NCI-H1930 (cell line): ENCODE results near the gene DGLUCY.
"Not testable (repeated sequence)": the region's sequence is repeated elsewhere in the genome, so short reads cannot be mapped to it uniquely, and the experiment has no call there.

Experiments
- DNase-seq, 2 experiments: peaks; one replicate each; lab custom pipeline; 2025; lab: John Stamatoyannopoulos, UW

The DGLUCY gene

DNA sequence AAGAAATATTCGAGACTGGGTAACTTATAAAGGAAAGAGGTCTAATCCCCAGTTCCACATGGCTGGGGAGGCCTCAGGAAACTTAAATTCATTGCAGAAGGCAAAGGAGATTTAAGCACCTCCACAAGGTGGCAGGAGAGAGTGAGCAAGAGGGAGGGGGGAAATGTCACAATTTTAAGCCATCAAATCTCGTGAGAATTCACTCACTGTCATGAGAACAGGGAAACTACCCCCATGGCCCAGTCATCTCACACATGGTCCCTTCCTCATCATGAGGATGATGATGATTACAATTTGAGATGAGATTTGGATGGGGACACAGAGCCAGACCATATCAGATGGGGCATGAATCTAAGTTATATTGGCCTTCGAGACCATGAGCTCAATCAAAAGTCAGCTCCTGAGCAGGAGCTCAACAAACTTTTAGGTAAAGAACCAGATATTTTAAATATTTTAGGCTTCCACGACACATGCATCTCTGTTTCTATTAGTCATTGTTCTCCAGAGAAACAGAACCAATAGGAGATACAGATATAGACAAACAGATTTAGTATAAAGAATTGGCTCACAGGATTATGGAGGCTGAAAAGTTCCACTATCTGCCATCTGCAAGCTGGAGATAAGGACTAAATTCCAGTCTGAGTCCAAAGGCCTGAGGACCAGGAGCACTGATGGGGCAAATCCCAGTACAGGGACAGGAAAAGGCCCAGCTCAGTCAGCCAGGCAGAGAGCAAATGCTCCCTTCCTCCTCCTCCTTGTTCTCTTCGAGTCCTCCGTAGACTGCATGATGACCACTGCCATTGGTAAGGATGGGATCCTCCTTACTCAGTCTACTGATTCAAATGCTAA, 24.9 kb downstream of the DGLUCY start:
- DNase-seq = peak; percentile 13 to 24

DNA sequence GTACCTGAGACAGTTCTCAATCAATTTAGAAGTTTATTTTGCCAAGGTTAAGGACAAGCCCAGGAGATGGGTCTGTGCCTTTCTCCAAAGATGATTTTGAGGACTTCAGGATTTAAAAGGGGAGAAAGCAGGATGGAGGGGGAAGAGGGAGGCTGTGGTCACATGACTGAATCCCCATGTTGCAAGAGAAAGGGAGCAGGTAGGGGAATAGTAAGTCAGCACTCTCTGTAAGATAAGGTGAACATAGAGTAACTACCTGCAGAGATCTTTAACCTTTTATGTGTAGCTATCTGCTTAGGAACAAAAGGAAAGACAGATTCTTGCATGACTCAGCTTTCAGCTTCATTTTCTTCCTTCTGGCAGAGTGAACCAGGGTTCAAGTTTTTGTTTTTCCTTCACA, 25.9 kb downstream of the DGLUCY start:
- DNase-seq = no peak

DNA sequence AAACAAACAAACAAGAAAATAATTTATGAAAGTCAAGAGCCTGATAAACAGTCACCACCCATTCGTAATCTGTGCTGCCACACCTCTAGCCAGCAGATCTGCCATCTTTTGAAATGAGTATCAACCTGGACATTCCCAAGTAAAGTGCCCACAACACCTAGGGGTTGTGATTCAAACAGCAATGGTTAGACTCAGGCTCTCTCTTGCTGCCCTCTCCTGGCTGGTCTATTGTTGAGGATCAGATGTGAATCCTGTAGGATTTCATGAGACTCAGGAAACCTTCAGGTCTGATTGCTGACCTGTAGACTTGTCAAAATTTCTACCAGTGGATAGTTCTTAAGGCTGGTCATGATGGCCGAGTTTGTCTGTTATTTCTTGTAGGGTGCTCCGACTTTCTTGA, 26.8 kb downstream of the DGLUCY start:
- peak; percentile 22 to 48 for DNase-seq

DNA sequence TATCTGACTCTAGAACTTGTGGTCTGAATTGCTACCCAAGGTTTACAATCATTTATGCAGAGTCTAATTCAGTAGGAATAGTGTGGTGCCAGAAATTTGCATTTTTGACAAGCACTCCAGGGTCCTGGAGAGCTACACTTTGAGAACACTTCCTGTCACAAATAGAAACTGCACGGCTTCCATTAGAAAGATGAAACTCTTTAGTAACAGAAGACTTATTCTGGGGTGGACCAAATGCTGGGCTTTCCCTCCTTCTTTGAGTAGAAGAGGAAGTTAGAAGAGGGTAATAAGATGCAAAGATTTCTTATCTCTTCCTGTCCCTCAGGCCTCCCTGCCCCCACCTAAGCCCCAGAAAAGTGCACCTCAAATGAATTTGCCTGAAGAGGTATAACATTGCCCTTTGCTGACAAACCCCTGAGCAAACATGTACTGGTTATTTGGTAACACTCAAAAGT, 28.4 kb downstream of the DGLUCY start:
- DNase-seq = no peak

DNA sequence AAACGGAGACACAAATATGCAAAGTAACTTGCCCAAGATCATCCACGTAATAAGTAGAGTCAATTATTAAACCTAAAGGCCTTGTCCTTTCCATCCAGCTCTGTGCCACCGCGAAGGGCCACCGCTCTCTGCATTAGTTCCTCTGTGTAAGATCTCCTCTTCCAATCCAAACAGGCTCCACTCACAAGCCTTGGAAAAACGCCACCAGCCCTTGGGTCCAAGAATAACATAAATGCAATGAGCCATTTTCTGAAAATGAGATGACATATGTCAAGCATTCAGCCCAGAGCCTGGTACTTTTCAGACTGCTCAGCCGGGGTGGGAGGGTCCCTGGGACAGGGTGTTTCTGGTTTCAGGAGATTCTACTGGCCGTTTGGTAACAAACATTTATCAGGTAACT, 30.0 kb downstream of the DGLUCY start:
- DNase-seq = no peak

DNA sequence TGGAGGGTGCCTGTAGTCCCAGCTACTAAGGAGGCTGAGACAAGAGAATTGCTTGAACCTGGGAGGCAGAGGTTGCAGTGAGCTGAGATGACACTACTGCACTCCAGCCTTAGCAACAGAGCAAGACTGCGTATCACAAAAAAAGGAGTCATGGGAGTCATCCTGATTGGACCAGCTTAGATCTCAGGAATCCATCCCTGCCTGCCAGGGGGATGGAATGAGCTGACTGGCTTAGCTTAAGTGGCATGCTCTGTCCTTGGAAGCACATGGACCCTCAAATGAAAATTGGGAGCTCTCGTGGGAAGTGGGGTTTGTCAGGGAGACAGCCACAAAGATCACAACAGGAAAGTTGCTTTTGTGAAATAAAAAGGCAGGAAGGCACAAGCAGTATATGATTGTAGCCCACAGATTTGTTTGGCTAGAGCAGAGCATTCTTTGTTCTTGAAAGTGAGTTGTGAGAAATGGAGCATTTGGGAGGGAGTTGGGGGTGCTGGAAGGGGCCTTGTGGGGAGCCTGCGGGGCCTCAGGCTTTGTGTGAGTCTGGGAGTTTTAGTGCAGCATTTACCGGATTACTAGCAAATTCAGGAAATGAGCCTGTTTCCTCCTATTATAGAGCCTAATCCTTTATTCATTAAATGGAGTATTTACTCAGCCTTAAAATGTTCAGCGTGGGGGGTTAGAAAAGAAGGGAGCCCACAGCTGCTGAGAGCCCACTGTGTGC, 30.7 kb downstream of the DGLUCY start:
- DNase-seq = no peak

DNA sequence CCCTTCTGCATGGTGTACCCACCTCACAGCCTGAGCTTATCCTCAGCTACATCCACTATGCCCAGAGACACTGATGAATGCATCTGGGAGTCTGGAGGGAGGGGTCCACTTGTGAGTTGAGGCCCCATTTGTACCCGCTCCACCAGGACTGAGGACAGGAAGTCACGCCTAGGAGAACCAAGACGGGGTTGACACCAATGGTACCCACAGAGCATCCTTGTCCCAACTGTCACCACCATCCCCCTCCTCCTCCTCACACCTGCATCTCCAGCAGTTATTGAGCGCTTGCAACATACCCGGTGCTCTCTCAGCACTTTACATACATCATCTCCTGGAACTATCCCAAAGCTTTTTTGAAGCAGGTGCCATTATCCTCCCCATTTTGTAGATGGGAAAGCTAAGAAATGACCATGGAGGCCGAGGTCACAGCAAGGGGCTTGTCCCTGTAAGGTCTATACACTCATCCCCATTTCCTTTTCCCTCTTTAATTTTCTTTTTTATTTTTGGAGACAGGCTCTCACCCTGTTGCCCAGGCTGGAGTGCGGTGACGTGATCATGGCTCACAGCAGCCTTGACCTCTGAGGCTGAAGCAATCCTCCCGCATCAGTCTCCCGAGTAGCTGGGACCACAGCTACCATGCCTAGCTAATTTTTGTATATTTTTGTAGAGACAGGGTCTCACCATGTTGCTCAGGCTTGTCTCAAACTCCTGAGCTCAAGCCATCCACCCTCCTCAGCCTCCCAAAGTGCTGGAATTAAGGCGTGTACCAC, 31.7 kb downstream of the DGLUCY start:
- DNase-seq = no peak

DNA sequence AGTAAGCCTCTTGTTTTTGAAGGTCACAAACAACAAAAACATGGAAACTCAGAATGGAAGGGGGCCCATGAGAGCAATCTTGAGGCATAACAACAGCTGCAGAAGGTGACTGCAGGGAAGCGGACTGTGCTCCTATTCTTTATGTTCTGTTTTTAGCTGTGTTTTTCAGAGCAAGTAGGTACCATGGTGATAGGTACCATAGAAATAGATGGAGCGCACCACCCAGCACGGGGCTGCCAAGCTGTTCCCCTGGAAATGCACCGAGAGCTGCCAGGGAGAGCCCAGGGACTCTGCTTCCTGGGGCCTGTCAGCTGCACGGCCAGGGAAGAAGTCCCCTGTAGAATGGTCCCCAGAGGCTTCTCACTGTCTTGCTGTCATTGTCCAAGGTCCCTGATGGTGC, 32.8 kb downstream of the DGLUCY start:
- no peak for DNase-seq

DNA sequence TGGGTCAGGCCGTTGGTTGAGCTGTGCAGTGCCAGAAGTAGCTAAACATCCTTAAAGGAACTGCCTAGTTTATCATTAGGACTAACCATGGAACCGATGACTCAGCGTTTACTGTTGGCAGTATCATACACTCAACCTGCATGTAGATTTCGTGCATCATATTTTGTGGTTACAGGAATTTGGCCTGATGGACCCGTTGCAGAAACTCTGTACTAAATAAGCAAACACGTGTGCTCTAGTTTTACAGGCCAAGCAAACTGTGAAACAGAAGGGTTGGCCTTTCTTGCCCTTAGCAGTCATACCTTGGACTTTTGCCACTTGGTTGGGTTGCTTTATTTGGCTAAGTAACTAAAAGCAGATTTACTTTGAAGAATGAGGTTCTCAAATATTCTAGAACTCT, 35.6 kb downstream of the DGLUCY start:
- no peak for DNase-seq

DNA sequence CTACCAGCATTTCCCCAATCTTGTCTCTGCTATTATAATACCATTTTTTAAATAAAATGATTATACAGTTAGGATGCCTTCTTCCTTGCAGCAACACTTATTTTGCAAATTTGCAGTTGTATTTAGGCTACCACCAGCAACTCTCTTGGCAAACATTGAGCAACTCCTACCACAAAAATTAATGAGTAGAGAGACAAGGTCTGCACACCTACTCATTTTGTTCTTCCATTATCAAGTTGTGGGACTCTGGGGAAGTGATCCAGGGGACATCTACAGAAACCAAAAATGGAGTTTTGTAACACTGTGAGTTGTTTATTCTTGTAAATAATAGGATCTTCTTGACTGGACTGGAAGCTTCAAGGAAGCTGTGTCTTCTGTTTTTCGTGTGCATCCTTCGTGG, 38.6 kb downstream of the DGLUCY start:
- DNase-seq = no peak

DNA sequence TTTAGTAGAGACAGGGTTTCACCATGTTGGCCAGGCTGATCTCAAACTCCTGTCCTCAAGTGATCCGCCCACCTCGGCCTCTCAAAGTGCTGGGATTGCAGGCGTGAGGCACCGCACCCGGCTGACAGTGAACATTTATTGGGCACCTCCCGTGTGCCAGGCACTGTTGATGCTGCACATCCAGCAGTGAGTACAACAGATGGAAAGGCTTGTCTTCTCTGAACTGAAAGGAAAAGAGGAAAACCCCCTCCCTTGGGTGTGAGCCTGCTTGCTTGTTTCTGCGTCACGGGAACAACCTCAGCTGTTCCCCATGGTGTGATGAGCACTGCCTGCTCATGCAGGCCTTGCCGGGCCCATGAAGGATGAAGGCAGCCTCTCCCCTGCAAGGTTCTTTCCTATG, 39.5 kb downstream of the DGLUCY start:
- no peak for DNase-seq

DNA sequence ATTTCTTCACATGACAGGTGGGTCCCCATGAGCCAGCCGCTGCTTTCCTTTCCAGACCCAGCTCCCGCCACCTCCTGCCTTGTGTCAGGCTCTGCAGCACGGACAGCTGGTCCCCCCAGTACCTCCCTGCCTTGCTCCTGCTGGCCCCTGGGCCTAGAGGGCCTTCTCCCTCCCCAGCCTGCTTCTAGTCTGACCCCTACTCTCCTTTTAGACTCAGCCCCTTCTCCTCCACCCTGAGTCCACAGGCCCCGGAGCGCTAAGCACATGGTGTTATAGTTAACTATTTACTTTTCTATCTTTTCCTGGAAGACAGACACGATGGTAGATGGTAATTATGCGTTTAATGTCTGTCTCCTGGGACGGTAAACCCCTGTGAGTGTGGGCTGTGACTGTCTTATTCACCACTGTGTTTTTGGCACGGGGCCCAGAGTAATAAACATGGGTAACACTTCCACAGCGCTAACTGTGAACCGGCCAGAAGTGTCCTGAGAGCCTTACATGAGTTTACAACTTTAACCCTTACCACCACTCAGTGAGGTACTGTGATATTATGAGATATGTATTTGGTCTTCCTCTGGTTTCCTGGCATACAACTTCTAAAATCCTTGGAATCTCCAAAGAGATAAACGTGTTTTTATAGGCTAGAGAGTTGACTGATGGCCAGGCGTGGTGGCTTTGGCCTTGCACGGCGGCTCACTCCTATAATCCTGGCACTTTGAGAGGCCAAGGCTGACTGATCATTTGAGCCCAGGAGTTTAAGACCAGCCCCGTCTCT, 41.2 kb downstream of the DGLUCY start:
- peak in 1 of 2 experiments; percentile 44 for DNase-seq

DNA sequence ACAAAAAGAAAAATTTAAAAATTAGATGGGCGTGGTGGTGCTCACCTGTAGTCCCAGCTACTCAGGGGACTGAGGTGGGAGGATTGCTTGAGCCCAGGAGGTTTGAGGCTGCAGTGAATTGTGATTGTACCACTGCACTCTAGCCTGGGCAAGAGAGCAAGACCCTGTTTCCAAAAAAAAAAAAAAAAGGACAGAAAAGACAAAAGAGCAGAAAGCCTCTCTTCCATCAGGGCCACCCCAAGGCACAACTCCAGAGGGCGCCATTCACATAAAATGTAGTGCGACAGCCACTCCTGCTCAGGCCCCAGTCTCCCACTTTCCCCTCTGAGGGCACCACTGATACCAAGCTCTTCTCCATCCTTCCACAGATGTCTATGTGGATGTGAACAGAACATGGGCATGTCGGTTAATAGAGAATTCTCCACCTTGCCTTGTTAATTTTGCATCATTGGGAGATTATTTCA, 41.8 kb downstream of the DGLUCY start:
- no peak for DNase-seq

DNA sequence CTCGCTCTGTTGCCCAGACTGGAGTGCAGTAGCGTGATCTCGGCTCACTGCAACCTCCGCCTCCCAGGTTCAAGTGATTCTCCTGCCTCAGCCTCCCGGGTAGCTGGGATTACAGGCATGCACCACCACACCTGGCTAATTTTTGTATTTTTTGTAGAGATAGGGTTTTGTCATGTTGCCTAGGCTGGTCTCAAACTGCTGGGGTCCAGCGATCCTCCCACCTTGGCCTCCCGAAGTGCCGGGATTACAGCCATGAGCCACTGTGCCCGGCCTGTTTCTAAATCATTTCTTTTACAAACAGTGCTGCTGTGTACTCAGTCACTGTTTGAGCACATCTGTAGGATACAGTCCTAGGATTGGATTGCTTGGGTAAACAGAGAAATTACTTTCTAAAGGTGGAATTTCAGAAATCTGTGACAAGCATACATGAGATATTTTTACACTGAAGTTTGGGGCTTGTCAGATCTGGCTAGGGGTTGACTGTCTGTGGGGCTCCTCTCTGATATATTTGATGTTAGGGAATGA, 42.3 kb downstream of the DGLUCY start:
- not testable (repeated sequence) for DNase-seq

DNA sequence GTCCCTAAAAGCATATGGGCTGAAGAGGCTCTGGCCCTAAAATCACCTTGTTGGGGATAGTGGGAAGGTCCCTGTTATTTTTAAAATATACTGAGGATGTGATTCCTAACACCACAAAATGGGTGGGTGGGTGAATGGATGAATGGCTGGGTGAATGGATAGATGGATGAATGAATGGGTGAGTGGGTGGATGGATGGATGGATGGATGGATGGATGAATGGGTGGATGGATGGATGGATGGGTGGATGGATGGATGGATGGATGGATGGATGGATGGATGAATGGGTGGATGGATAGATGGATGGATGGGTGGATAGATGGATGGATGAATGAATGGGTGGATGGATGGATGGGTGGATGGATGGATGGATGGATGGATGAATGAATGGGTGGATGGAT, 43.0 kb downstream of the DGLUCY start:
- not testable (repeated sequence) for DNase-seq

DNA sequence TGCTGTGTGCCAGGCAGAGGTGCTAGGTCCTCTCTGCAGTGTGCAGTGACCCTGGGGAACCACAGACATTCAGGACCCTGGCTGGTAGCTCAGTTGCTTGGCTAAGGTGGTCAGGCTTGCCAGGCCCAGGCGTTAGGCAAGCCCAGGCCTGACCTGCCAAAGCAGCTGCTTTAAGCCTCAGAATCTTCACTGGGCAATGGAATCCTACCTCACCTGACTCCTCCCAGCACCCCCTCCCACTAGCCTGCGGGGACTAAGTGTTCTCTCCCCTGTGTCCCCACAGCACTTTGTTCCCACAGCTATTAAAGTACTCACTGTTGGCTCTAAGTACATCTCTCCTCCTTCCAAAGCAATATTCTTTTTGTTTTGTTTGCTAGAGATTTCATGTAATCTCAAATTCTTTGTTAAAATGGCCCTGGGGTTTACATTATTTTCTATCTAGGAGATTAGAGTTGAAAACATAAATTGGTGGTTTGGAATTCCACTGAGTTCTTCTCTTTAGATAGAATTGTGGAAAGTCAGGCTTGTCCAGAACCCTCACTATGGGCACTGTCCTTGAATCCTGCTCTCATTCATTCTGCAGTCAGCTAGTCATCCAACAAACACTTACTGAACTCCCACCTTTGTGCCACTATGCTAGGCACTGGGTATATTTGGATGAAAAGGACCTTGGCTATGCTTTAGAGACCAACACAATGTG, 44.4 kb downstream of the DGLUCY start:
- DNase-seq = no peak

DNA sequence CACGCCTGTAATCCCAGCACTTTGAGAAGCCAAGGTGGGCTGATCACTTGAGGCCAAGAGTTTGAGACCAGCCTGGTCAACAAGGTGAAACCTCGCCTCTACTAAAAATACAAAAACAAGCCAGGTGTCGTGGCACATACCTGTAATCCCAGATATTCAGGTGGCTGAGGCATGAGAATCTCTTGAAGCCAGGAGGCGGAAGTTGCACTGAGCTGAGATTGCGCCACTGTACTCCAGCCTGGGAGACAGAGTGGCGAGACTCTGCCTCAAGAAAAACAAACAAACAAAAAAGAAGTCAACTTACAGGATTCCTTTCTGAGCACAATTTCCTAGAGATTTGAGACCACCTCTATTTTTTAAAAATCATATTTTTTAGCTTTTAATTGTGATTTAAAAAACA, 45.3 kb downstream of the DGLUCY start:
- no peak for DNase-seq

DNA sequence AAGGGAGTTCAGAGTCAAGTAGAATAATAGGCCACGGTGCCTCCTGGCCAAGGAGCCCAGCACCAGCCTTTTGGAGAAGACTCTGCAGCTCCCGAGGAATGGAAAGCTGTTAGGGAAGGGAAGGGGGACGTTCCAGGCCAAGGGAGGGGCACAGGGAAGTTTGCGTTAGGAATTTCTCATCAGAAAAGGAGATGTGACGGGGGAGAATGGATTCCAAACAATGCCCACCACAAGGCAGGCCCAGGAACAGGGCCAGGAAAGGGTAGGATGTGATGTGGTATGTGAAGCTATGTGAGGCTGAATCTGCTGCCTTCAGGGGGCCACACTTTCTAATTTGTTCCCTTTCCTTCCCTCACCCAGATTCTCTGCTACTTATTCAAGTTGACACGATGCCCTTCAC, 46.0 kb downstream of the DGLUCY start:
- no peak for DNase-seq

DNA sequence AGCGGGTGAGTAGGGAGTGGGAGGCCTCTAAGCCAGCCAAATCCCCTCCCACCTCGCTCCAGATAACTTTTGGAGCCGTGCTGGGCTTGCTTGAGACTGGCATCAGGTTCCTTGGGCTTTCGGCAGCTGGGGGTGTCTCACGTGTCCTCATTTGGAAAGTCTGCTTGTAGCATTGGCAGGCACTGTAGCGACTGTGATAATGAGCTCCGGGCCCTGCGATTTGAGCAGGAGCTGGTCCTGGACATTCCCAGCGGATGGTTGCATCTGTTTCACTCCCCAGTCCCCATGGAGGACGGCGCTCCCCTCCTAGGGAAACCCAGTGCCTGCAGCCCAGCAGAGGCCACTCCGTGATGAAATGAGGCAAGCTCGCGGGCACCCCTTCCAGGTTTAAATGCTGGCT, 49.4 kb downstream of the DGLUCY start:
- DNase-seq = no peak

DNA sequence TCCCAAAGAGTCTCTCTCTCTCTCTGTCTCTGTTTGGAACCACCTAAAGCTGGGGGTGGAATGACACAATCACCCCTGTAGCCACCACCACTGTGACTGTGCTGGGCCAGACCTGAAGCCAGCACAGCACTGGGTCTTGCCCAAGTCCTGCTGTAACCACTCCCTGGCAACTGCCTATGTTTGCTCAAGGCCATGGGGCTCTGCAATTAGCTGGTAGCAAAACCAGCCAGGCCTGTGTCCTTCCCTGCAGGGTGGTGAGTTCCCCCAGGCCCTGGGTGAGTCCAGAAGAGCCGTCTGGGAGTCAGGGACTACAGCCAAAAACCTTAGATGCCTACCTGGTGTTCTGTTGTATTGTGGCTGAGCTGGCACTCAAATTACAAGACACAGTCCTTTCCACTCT, 50.8 kb downstream of the DGLUCY start:
- DNase-seq = no peak

DNA sequence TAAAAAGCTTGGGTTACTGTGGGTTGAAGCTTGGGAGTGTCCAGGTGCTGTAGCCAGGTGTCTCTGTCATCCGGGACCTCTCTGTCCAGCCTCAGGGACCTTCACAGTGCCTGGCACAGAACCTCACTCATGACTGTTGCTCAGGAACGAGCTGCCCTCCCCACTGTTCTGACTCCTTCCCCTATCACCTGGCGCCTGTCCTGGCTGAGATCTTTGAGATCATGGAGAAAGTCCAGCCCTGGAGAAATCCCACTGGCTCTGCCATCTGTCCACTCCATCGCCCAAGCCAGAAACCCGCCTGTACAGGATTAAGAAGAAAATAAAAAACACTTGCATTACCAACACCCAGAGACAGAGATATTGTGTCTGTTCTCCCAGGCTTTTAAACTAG, 53.5 kb downstream of the DGLUCY start:
- DNase-seq = no peak
